Neural progenitor cell (in vitro differentiated cells): ENCODE measurements around the gene KCNIP1. TPM values are rescaled to one million over a fixed set of nuclear protein-coding genes. Genes with fewer than 3 reads are reported as not detected.

ENCODE experiments used
- DNase-seq: peaks from one replicate; pipeline ENCODE4 v3.0.0-alpha.2; 2016; ENCODE audit warnings: low spot score
- H2AFZ ChIP-seq: fragments of 200-600 bp; sonication (generic); replicated peaks from 2 replicates; pipeline ENCODE4 v1.6.1; 2016; ENCODE audit warnings: antibody characterized with exemption
- H3F3A ChIP-seq: fragments of 200-600 bp; sonication (generic); 2 replicates; pipeline ENCODE4 v1.6.1; 2016; ENCODE audit warnings: antibody characterized with exemption, low read depth
- H3K27ac ChIP-seq: fragments of 200-600 bp; sonication (generic); 2 replicates; pipeline ENCODE4 v1.5.1; 2016; ENCODE audit warnings: mild to moderate bottlenecking
- H3K27me3 ChIP-seq: fragments of 200-600 bp; sonication (generic); 2 replicates; pipeline ENCODE4 v1.6.1; 2016; ENCODE audit warnings: mild to moderate bottlenecking, moderate library complexity
- H3K36me3 ChIP-seq: fragments of 200-600 bp; sonication (generic); 2 replicates; pipeline ENCODE4 v1.5.1; 2016
- H3K4me1 ChIP-seq: fragments of 200-600 bp; sonication (generic); 2 replicates; pipeline ENCODE4 v1.6.1; 2016; ENCODE audit warnings: mixed run types
- H3K4me2 ChIP-seq: fragments of 200-600 bp; sonication (generic); 2 replicates; pipeline ENCODE4 v1.6.1; 2016
- H3K4me3 ChIP-seq: fragments of 200-600 bp; sonication (generic); 2 replicates; pipeline ENCODE4 v1.5.1; 2016
- H3K79me2 ChIP-seq: fragments of 200-600 bp; sonication (generic); 2 replicates; pipeline ENCODE4 v1.6.1; 2016; ENCODE audit warnings: low read depth
- H3K9ac ChIP-seq: fragments of 200-600 bp; sonication (generic); 2 replicates; pipeline ENCODE4 v1.6.1; 2016
- H3K9me3 ChIP-seq: fragments of 200-600 bp; sonication (generic); 2 replicates; pipeline ENCODE4 v1.5.1; 2016; ENCODE audit warnings: low read depth
- H4K20me1 ChIP-seq: fragments of 200-600 bp; sonication (generic); 2 replicates; pipeline ENCODE4 v1.6.1; 2016; ENCODE audit warnings: low read depth
- H3K27ac Mint-ChIP-seq: 3 replicates; pipeline ENCODE4 v1.8.0; 2021; ENCODE audit warnings: mixed read lengths
- H3K27me3 Mint-ChIP-seq: 2 replicates; pipeline ENCODE4 v1.8.0; 2022; ENCODE audit warnings: low read depth, mild to moderate bottlenecking, inconsistent platforms, moderate library complexity, mixed read lengths; ENCODE audit not compliant: insufficient read depth
- H3K36me3 Mint-ChIP-seq: 3 replicates; pipeline ENCODE4 v1.8.0; 2021; ENCODE audit warnings: mixed read lengths
- H3K4me1 Mint-ChIP-seq: 3 replicates; pipeline ENCODE4 v1.8.0; 2021; ENCODE audit warnings: mixed read lengths
- H3K4me3 Mint-ChIP-seq: 3 replicates; pipeline ENCODE4 v1.8.0; 2021; ENCODE audit warnings: mild to moderate bottlenecking, moderate library complexity, mixed read lengths
- H3K9me3 Mint-ChIP-seq: 3 replicates; pipeline ENCODE4 v1.8.0; 2020; ENCODE audit warnings: mixed read lengths
- EZH2 ChIP-seq: fragments of 200-600 bp; sonication (generic); IDR thresholded peaks from 2 replicates; pipeline ENCODE4 v1.6.1; 2017; ENCODE audit warnings: antibody characterized with exemption, mild to moderate bottlenecking, moderate library complexity
- EZH2phosphoT487 ChIP-seq: fragments of 200-600 bp; sonication (generic); IDR thresholded peaks from 2 replicates; pipeline ENCODE4 v1.6.1; 2017; ENCODE audit warnings: antibody characterized with exemption
- total RNA-seq: library from RNA; depleted of rRNA; stranded (reverse); fragments of >200 nt; gene quantifications from 2 replicates; pipeline ENCODE4 v1.2.3, GENCODE V29; 2015; ENCODE audit warnings: low replicate concordance
- TF ChIP-seq, protein P1 (sequence below): fragments of 200-600 bp; sonication (generic); IDR thresholded peaks from 2 replicates; pipeline ENCODE4 v1.5.1; 2017; ENCODE audit warnings: antibody characterized with exemption, mild to moderate bottlenecking

Gene KCNIP1
- total RNA-seq, 1 donor from 2014 or later: 2.8 TPM

DNA sequence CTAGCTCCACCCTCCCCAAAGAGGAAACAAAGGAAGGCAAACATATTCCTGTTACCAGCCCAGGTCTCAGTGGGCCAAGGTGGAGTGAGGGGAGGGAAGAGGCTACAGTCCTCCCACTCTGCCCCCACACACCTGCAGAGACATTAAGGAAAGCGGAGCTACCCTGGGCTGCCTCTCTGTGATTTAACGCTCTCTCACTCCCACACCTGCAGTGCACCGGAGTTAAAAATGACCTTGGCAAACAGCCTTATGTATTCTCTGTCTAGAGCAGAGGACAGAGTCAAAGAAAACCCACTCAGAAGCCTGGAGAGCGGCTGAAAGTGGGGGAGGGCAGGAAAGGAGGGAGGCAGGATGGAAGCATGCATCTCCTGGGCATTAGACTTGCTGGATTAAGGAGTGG is 32.7 kb downstream of the KCNIP1 start:
- H3K27ac ChIP-seq: no peak overlapping the region
- peaks cover 21% of the 10 kb centered on the region for H3F3A ChIP-seq
- H3K27me3 ChIP-seq: no peaks in the 10 kb centered on the region
- no peaks in the 10 kb centered on the region for H3K9me3 Mint-ChIP-seq
- H2AFZ ChIP-seq: no peak overlapping the region
- no peaks in the 10 kb centered on the region for H3K9me3 ChIP-seq
- peaks cover 50% of the 10 kb centered on the region for H3K4me1 Mint-ChIP-seq
- no peak overlapping the region for H3K27ac Mint-ChIP-seq
- no peak for TF ChIP-seq EZH2phosphoT487
- TF ChIP-seq, protein P1, sequence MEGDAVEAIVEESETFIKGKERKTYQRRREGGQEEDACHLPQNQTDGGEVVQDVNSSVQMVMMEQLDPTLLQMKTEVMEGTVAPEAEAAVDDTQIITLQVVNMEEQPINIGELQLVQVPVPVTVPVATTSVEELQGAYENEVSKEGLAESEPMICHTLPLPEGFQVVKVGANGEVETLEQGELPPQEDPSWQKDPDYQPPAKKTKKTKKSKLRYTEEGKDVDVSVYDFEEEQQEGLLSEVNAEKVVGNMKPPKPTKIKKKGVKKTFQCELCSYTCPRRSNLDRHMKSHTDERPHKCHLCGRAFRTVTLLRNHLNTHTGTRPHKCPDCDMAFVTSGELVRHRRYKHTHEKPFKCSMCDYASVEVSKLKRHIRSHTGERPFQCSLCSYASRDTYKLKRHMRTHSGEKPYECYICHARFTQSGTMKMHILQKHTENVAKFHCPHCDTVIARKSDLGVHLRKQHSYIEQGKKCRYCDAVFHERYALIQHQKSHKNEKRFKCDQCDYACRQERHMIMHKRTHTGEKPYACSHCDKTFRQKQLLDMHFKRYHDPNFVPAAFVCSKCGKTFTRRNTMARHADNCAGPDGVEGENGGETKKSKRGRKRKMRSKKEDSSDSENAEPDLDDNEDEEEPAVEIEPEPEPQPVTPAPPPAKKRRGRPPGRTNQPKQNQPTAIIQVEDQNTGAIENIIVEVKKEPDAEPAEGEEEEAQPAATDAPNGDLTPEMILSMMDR: no peak
- no peak for TF ChIP-seq EZH2
- H3K4me3 Mint-ChIP-seq: no peak overlapping the region
- no peak for DNase-seq
- H4K20me1 ChIP-seq: no peaks in the 10 kb centered on the region
- peaks cover 8% of the 10 kb centered on the region for H3K27me3 Mint-ChIP-seq
- H3K36me3 Mint-ChIP-seq: no peaks in the 10 kb centered on the region
- H3K9ac ChIP-seq: no peak overlapping the region
- H3K4me1 ChIP-seq: peaks cover 28% of the 10 kb centered on the region
- no peaks in the 10 kb centered on the region for H3K36me3 ChIP-seq
- H3K79me2 ChIP-seq: no peaks in the 10 kb centered on the region
- H3K4me3 ChIP-seq: no peak overlapping the region
- H3K4me2 ChIP-seq: no peak overlapping the region

DNA sequence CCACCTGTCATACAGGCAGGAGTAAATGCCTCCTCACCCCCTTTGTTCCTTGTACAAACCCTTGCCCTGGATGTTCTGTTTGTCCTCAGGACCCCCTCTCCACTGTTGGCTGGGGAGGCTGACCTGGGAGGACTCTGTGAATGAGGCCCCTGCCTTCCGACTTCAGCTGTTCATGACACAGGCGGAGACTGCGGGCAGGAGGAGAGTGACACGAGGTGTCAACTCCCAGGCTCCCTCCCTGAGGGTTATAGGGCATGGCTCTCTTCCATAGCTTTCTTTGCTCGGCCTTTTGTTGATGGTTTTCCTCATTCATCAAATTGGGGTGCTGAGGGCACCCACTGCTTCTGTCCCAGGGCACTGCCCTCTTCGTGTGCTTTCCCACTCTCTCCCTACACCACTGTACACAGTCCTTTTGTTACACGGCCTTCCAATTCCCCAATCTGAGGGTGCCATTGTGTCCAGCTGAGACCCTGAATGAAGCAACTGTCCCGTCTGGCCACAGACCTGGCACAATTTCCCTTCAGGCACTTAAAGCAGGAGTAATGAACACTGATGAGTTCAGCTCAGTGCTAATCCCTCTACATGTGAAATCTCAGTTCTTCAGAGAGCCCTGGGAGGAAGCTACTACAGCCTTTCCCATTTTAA is 33.8 kb downstream of the KCNIP1 start:
- Histone ChIP-seq H3K9me3 (no peaks in the 10 kb centered on the region), H4K20me1 (no peaks in the 10 kb centered on the region), H3K9ac (no peak overlapping the region), H3K36me3 (no peaks in the 10 kb centered on the region), H2AFZ (no peak overlapping the region), H3F3A (peaks cover 15% of the 10 kb centered on the region), H3K27ac (no peak overlapping the region), H3K4me3 (no peak overlapping the region), H3K27me3 (no peaks in the 10 kb centered on the region), H3K79me2 (no peaks in the 10 kb centered on the region), H3K4me1 (peaks cover 21% of the 10 kb centered on the region), H3K4me2 (no peak overlapping the region)
- no peak for TF ChIP-seq EZH2phosphoT487
- no peaks in the 10 kb centered on the region for H3K9me3 Mint-ChIP-seq
- no peak for DNase-seq
- H3K27me3 Mint-ChIP-seq: peaks cover 6% of the 10 kb centered on the region
- no peaks in the 10 kb centered on the region for H3K36me3 Mint-ChIP-seq
- H3K4me3 Mint-ChIP-seq: no peak overlapping the region
- H3K27ac Mint-ChIP-seq: no peak overlapping the region
- peaks cover 44% of the 10 kb centered on the region for H3K4me1 Mint-ChIP-seq

DNA sequence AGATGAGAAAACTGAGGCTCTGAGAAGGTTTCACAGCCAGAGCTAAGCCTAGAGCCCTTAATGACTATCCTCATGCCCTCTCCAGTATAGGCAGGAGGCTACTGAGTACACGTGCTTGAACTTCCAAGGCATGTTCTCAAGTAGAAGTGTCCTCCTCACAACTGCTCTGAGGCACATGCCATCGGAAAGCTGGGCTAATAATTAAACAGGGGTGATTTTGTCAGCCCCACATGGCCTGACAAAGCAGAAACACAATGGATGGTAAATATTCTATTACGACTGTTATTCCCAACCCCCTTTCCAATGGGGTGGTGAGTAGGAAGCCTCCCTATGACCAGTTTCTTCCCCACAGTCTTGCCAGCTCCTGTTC is 34.3 kb downstream of the KCNIP1 start:
- Mint-ChIP-seq H3K27me3 (peaks cover 6% of the 10 kb centered on the region), H3K4me1 (peaks cover 43% of the 10 kb centered on the region), H3K9me3 (no peaks in the 10 kb centered on the region), H3K27ac (no peak overlapping the region), H3K4me3 (no peak overlapping the region), H3K36me3 (no peaks in the 10 kb centered on the region)
- no peak overlapping the region for H2AFZ ChIP-seq
- H3K27ac ChIP-seq: no peak overlapping the region
- H3K36me3 ChIP-seq: no peaks in the 10 kb centered on the region
- no peaks in the 10 kb centered on the region for H4K20me1 ChIP-seq
- no peaks in the 10 kb centered on the region for H3K79me2 ChIP-seq
- H3K4me2 ChIP-seq: no peak overlapping the region
- DNase-seq: no peak
- H3K4me3 ChIP-seq: no peak overlapping the region
- H3K4me1 ChIP-seq: peaks cover 20% of the 10 kb centered on the region
- H3K9me3 ChIP-seq: no peaks in the 10 kb centered on the region
- H3K27me3 ChIP-seq: no peaks in the 10 kb centered on the region
- TF ChIP-seq EZH2phosphoT487 (no peak), EZH2 (no peak)
- TF ChIP-seq, protein P1: no peak
- peaks cover 10% of the 10 kb centered on the region for H3F3A ChIP-seq
- no peak overlapping the region for H3K9ac ChIP-seq
